Stimulated activated CD4-positive, alpha-beta T cell treated with anti-CD3 and anti-CD28 coated beads, Interleukin-15, amount 100 ng/mL, for 48 hours (primary cell): Measurements from ENCODE around the gene IGF2BP2.

Source experiments
- DNase-seq, 2 donors: peaks; one replicate each; pipeline ENCODE4 v3.0.0-alpha.2; 2020; ENCODE audit warnings: low read depth in 2 of 2

Gene IGF2BP2

GRCh38 chr3:185734725-185735096 is 90.1 kb downstream of the IGF2BP2 start:
- DNase-seq, result no peak

- no peak for DNase-seq
Measured at GRCh38 chr3:185733980-185734724, 90.7 kb downstream of the IGF2BP2 start.

DNA sequence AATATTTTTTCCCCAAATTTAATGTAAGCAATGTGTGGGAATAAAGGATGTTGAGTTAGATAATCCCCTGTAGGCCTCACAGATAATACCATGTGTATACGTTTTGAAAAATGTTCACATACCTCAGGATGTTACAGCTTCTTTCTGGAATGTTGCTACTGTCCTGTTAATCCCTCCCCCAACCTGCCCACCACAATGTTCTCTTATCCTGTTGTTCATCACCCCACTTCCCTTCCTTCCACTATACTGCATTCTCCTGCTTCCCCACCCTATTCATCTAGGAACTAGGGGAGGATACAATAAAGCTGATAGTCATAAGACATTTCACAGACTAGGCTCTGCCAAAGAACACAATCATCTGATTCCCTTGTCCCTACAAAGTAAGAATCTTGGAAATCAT is 92.1 kb downstream of the IGF2BP2 start:
- no peak for DNase-seq

- DNase-seq, result no peak
Measured at GRCh38 chr3:185730550-185730949, 94.3 kb downstream of the IGF2BP2 start.

- DNase-seq, result no peak
Measured at GRCh38 chr3:185729337-185730055, 95.3 kb downstream of the IGF2BP2 start.

- no peak for DNase-seq
Measured at GRCh38 chr3:185728630-185729336, 96.1 kb downstream of the IGF2BP2 start.

DNA sequence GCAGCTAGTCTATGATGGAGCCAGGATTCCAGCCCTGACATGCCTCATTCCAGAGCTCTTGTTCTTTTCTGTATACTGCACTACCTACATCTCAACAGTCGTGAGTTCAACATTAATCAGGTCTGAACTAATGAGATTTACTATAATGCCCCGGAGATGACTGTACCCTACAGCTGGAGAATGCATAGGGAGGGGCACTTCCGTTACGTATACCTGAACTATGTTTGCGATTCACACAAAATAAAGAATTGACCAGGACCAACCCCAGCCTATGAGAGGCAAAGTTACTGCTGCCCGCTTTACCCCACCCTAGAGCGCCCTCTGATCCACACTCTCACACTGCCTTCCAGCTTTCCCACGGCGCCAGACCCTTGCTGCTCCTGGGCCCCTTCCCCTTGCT is 97.0 kb downstream of the IGF2BP2 start:
- DNase-seq, result no peak

- DNase-seq, result no peak
Measured at GRCh38 chr3:185726254-185726967, 98.4 kb downstream of the IGF2BP2 start.

- DNase-seq, result no peak
Measured at GRCh38 chr3:185724761-185725160, 100.1 kb downstream of the IGF2BP2 start.

DNA sequence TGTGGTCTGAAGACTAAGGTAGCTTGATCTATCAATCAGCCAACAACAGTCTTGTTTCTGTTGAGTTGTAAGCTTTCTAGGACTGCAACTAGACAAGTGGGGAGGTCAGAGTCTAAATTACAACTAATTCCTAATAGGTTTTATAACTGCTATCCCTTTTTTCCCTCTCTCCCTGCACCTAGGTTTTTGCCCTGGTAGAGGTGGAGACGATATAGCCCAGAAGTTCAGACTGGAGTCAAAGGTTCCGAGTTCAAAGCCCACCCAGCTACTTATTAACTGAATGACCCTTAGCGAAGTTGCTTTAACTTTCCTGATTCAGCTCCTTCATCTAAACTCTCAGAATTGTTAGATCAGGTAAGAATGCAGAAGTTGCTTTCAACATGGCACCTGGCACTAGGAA is 100.6 kb downstream of the IGF2BP2 start:
- DNase-seq, result no peak

- no peak for DNase-seq
Measured at GRCh38 chr3:185722881-185723280, 102.0 kb downstream of the IGF2BP2 start.

DNA sequence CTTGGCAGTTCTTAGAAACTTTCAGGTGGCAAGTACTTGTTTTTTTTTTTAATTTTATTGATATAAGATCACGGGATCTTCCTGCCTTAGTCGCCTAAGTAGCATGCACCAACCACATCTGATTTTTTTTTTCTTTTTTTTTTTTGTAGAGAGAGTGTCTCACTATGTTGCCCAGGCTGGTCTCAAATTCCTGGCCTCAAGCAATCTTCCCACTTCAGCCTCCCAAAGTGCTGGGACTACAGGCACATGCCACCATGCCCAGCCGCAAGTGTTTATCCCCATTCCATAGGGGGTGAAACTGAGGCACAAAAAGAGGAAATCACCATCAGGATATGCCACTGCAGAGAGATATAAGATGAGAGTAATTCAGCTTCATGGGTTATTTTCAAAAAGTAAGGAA is 102.9 kb downstream of the IGF2BP2 start:
- no peak for DNase-seq

- no peak for DNase-seq
Measured at GRCh38 chr3:185720326-185720725, 104.5 kb downstream of the IGF2BP2 start.

GRCh38 chr3:185718736-185719593 is 105.9 kb downstream of the IGF2BP2 start:
- no peak for DNase-seq

DNA sequence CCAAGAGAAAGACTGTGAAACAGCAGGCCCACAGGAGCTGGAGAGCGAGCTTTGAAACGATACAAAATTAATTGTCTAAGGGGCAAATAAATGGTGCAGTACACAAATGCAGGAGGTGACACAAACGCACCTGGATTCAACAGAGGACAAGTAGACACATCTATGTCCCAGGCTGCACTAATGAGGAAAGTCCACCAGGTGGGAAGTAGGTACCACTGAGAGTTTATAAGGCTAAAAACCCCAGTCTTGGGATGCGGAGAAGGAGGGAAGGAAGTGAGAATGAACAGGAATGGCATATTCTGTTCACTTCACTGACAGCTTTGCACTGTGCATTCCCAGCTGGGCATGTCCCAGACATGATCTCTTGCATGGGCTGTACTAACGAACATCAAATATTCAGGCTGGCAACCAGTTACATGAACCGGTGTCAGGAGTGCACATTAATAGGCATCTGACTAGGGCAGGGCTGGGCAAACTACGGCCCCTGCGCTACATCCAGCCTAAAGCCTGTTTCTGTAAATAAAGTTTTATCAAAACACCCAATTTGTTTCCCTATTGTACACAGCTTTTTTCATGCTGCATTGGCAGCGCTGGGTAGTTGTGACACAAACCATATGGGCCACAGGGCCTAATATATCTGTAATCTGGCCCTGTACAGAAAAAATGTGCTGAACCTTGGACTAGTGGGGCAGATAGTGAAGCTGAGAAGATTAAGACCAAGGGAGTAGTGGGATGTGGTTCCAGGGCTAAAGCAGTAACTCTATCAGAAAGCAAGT is 107.0 kb downstream of the IGF2BP2 start:
- no peak for DNase-seq

GRCh38 chr3:185717121-185717520 is 107.7 kb downstream of the IGF2BP2 start:
- DNase-seq, result no peak

DNA sequence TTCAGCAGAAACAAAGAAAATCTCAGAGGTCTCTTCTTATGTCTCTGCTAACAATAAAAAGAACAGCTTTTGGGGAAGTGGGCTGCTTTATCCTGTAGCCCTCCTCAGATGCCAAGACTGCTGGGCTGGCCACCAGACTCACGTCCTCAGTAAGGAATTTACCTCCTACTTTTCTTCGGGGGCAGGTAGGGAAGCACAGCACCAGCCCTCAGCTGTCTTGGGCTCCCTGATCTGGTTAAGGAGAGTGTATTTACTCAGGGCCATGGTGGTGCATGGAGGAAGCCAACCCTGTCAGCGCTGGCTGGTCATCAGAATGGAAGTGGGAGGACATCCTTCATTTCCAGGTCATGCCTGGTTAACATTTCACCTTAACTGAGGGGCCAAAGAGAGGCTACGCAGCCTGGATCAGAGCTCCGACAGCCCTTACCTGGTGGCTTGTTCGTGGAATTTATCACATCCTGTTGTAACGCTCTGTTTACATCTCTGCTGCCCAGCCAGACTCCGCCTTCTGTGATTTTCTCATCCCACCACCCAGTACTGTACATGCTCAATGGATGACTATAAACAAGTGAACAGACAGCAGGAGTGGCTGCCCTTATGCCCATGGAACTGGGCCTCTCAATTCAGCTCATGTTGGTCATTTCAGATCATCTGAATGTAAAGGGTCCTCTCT is 108.3 kb downstream of the IGF2BP2 start:
- DNase-seq, result no peak

- no peak for DNase-seq
Measured at GRCh38 chr3:185715091-185715490, 109.8 kb downstream of the IGF2BP2 start.

DNA sequence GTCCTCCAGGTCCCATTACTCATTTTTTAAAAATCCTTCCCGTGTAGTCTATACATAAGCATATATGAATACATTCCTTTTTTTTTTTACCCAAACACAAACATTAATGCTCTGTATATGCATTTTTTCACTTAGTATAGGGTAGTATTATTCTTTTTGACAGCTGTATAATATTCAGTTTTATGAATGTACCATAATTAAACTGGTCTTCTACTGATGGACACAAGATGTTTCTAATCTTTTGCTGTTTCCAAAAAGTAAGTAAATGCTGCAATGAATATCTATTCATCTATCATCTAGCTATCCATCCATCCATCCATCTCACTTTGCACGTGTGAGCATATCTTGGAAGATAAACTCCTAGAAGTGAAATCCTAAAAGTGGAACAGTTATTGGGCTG is 110.8 kb downstream of the IGF2BP2 start:
- DNase-seq, result no peak

DNA sequence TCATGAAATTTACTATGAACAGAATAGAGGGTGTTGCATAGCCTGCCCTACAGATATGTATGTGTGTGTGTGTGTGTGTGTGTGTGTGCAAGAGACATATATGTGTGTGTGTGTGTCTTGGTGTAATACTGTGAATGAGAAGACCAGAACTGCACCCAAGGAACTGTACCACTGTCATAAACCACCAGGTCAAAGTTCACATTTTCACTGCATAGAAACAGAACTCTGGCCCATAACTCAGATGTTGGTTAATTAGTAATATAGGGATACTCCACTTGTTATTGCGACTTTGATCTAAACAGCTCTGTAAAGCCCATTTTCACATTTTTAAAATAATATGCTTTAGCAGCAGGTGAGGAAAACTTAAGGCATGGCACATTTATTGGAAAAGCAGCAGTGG is 111.8 kb downstream of the IGF2BP2 start:
- no peak for DNase-seq
